Neural cell (in vitro differentiated cells): Measurements from ENCODE around the gene PNKD. TPM values are rescaled to one million over a fixed set of nuclear protein-coding genes. Genes with fewer than 3 reads are reported as not detected.

Experiments used
- H2AFZ ChIP-seq: fragments of 200-600, 300-800 bp; sonication (generic), shearing (Covaris generic); 2 replicates; pipeline ENCODE4 v1.6.0; 2014; ENCODE audit warnings: low read depth, mild to moderate bottlenecking, antibody characterized with exemption, low read length, moderate library complexity
- H3F3A ChIP-seq: fragments of 200-600 bp; shearing (Covaris generic); 2 replicates; pipeline ENCODE4 v1.6.1; 2016; ENCODE audit warnings: mild to moderate bottlenecking, moderate library complexity, mixed read lengths, antibody characterized with exemption, low read length; ENCODE audit not compliant: insufficient read depth, poor library complexity, severe bottlenecking
- H3K27ac ChIP-seq: fragments of 200-600, 300-800 bp; sonication (generic), shearing (Covaris generic); 2 replicates; pipeline ENCODE4 v1.5.1; 2014; ENCODE audit warnings: mild to moderate bottlenecking, low read length, moderate library complexity
- H3K27me3 ChIP-seq: fragments of 300-800, 200-600 bp; sonication (generic), shearing (Covaris generic); 2 replicates; pipeline ENCODE4 v1.6.0; 2014; ENCODE audit warnings: mild to moderate bottlenecking, low read depth, low read length, moderate library complexity; ENCODE audit not compliant: insufficient read depth
- H3K36me3 ChIP-seq: fragments of 300-800, 200-600 bp; sonication (generic), shearing (Covaris generic); 2 replicates; pipeline ENCODE4 v1.5.1; 2014; ENCODE audit warnings: mild to moderate bottlenecking, antibody characterized with exemption, low read length, moderate library complexity; ENCODE audit not compliant: insufficient read depth
- H3K4me2 ChIP-seq: fragments of 300-800, 200-600 bp; sonication (generic), shearing (Covaris generic); 2 replicates; pipeline ENCODE4 v1.6.0; 2014; ENCODE audit warnings: mild to moderate bottlenecking, low read length
- H3K4me3 ChIP-seq: fragments of 300-800, 200-600 bp; sonication (generic), shearing (Covaris generic); 2 replicates; pipeline ENCODE4 v1.5.1; 2014; ENCODE audit warnings: mild to moderate bottlenecking, low read length, moderate library complexity
- H3K79me2 ChIP-seq: fragments of 200-600 bp; shearing (Covaris generic); replicated peaks from 2 replicates; pipeline ENCODE4 v1.6.0; 2014; ENCODE audit warnings: mild to moderate bottlenecking, low read length, moderate library complexity; ENCODE audit not compliant: insufficient read depth
- H3K9ac ChIP-seq: fragments of 300-800, 200-600 bp; sonication (generic), shearing (Covaris generic); 2 replicates; pipeline ENCODE4 v1.6.1; 2016; ENCODE audit warnings: mild to moderate bottlenecking, low read length, mixed read lengths
- H3K9me2 ChIP-seq: fragments of 200-600 bp; shearing (Covaris generic); 2 replicates; pipeline ENCODE4 v1.6.1; 2016; ENCODE audit warnings: mild to moderate bottlenecking, low read length, mixed read lengths; ENCODE audit not compliant: insufficient read depth
- H3K9me3 ChIP-seq: fragments of 200-600, 300-800 bp; sonication (generic), shearing (Covaris generic); 2 replicates; pipeline ENCODE4 v1.6.1; 2016; ENCODE audit warnings: mild to moderate bottlenecking, mixed run types, low read length, moderate library complexity, mixed read lengths
- H4K20me1 ChIP-seq: fragments of 200-600 bp; shearing (Covaris generic); 2 replicates; pipeline ENCODE4 v1.6.1; 2016; ENCODE audit warnings: mild to moderate bottlenecking, mixed run types; ENCODE audit not compliant: insufficient read depth
- EP300 ChIP-seq: fragments of 450-650 bp; conservative IDR thresholded peaks from 2 replicates; pipeline ENCODE4 v1.6.1; 2014; ENCODE audit warnings: antibody characterized with exemption, mild to moderate bottlenecking, moderate library complexity; ENCODE audit not compliant: poor library complexity, severe bottlenecking
- EZH2 ChIP-seq: fragments of 200-600, 300-800 bp; shearing (Covaris generic), sonication (generic); IDR thresholded peaks from 2 replicates; pipeline ENCODE4 v1.6.1; 2014; ENCODE audit warnings: antibody characterized with exemption, low read length, borderline replicate concordance, mild to moderate bottlenecking; ENCODE audit not compliant: insufficient read depth, poor library complexity, severe bottlenecking
- MXI1 ChIP-seq: fragments of 450-650 bp; conservative IDR thresholded peaks from 2 replicates; pipeline ENCODE4 v1.6.1; 2014; ENCODE audit warnings: antibody characterized with exemption, mild to moderate bottlenecking; ENCODE audit not compliant: poor library complexity, severe bottlenecking
- POLR2AphosphoS5 ChIP-seq: IDR thresholded peaks from 2 replicates; pipeline ENCODE4 v1.6.1; 2012
- RAD21 ChIP-seq: fragments of 450-650 bp; conservative IDR thresholded peaks from 2 replicates; pipeline ENCODE4 v1.6.1; 2014; ENCODE audit warnings: antibody characterized with exemption, mild to moderate bottlenecking, moderate library complexity
- REST ChIP-seq: IDR thresholded peaks from 2 replicates; pipeline ENCODE4 v1.6.1; 2012; ENCODE audit warnings: borderline replicate concordance
- SMC3 ChIP-seq: fragments of 450-650 bp; conservative IDR thresholded peaks from 2 replicates; pipeline ENCODE4 v1.6.1; 2014; ENCODE audit warnings: antibody characterized with exemption, mild to moderate bottlenecking, moderate library complexity; ENCODE audit not compliant: poor library complexity
- TAF1 ChIP-seq: IDR thresholded peaks from 2 replicates; pipeline ENCODE4 v1.6.1; 2012; ENCODE audit warnings: low read depth
- polyA plus RNA-seq: library from polyadenylated mRNA; depleted of rRNA; stranded (reverse); fragments of >200 nt; gene quantifications from 2 replicates; pipeline ENCODE4 v1.2.3, GENCODE V29; 2014
- TF ChIP-seq, protein P1 (sequence below): fragments of 450-650 bp; IDR thresholded peaks from 2 replicates; pipeline ENCODE4 v1.5.1; 2014; ENCODE audit warnings: antibody characterized with exemption, mild to moderate bottlenecking, moderate library complexity; ENCODE audit not compliant: poor library complexity, severe bottlenecking

PNKD gene
- polyA plus RNA-seq, 1 donor from 2014 or later = 59.7 TPM

DNA sequence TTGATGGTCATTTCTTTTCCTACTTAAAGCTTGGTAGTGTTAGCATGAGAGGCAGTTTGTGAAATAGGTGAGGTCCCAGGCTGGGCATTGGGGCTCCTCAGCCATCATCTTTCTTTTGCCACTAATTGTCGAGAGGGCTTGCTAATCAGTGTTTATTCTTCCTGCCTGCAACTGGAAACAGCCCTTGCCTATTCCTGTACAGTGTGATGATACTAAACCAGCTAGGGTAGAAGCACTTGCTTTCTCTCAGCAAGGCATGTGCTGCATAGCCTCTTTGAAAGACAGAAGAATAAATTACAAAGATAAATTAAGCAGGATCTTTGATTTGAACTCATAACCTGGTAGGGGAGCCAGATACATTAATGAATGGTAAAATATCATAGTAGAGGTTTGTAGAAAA is 26.1 kb upstream of the PNKD start:
- no peaks in the 10 kb centered on the region for H4K20me1 ChIP-seq
- no peaks in the 10 kb centered on the region for H3K27me3 ChIP-seq
- H3K4me2 ChIP-seq = no peak overlapping the region
- no peak overlapping the region for H2AFZ ChIP-seq
- no peaks in the 10 kb centered on the region for H3F3A ChIP-seq
- H3K36me3 ChIP-seq = peaks cover 9% of the 10 kb centered on the region
- TF ChIP-seq RAD21 (no peak), EP300 (no peak), POLR2AphosphoS5 (no peak), REST (no peak), EZH2 (no peak), MXI1 (no peak), TAF1 (no peak), SMC3 (no peak)
- TF ChIP-seq, protein P1, sequence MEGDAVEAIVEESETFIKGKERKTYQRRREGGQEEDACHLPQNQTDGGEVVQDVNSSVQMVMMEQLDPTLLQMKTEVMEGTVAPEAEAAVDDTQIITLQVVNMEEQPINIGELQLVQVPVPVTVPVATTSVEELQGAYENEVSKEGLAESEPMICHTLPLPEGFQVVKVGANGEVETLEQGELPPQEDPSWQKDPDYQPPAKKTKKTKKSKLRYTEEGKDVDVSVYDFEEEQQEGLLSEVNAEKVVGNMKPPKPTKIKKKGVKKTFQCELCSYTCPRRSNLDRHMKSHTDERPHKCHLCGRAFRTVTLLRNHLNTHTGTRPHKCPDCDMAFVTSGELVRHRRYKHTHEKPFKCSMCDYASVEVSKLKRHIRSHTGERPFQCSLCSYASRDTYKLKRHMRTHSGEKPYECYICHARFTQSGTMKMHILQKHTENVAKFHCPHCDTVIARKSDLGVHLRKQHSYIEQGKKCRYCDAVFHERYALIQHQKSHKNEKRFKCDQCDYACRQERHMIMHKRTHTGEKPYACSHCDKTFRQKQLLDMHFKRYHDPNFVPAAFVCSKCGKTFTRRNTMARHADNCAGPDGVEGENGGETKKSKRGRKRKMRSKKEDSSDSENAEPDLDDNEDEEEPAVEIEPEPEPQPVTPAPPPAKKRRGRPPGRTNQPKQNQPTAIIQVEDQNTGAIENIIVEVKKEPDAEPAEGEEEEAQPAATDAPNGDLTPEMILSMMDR = no peak
- H3K9me2 ChIP-seq = no peaks in the 10 kb centered on the region
- no peak overlapping the region for H3K27ac ChIP-seq
- H3K4me3 ChIP-seq = no peak overlapping the region
- no peaks in the 10 kb centered on the region for H3K9me3 ChIP-seq
- no peak overlapping the region for H3K9ac ChIP-seq
- no peaks in the 10 kb centered on the region for H3K79me2 ChIP-seq

GRCh38 chr2:218244665-218245064 is 25.7 kb upstream of the PNKD start:
- Histone ChIP-seq H4K20me1 (no peaks in the 10 kb centered on the region), H3K4me2 (no peak overlapping the region), H3K36me3 (peaks cover 9% of the 10 kb centered on the region), H3K9ac (no peak overlapping the region), H3K9me3 (no peaks in the 10 kb centered on the region), H3F3A (no peaks in the 10 kb centered on the region), H3K27me3 (no peaks in the 10 kb centered on the region), H3K4me3 (no peak overlapping the region), H2AFZ (no peak overlapping the region), H3K79me2 (no peaks in the 10 kb centered on the region), H3K9me2 (no peaks in the 10 kb centered on the region), H3K27ac (no peak overlapping the region)
- TF ChIP-seq RAD21 (no peak), MXI1 (no peak), POLR2AphosphoS5 (no peak), EZH2 (no peak), SMC3 (no peak), EP300 (no peak), TAF1 (no peak), REST (no peak)
- TF ChIP-seq, protein P1 = no peak
